Cortex of kidney (tissue), 1 donor: Measurements from ENCODE around the gene CLCN1.

Experiments used
- DNase-seq: peaks from one replicate; lab custom pipeline; 2025; lab: John Stamatoyannopoulos, UW

Gene CLCN1

DNA sequence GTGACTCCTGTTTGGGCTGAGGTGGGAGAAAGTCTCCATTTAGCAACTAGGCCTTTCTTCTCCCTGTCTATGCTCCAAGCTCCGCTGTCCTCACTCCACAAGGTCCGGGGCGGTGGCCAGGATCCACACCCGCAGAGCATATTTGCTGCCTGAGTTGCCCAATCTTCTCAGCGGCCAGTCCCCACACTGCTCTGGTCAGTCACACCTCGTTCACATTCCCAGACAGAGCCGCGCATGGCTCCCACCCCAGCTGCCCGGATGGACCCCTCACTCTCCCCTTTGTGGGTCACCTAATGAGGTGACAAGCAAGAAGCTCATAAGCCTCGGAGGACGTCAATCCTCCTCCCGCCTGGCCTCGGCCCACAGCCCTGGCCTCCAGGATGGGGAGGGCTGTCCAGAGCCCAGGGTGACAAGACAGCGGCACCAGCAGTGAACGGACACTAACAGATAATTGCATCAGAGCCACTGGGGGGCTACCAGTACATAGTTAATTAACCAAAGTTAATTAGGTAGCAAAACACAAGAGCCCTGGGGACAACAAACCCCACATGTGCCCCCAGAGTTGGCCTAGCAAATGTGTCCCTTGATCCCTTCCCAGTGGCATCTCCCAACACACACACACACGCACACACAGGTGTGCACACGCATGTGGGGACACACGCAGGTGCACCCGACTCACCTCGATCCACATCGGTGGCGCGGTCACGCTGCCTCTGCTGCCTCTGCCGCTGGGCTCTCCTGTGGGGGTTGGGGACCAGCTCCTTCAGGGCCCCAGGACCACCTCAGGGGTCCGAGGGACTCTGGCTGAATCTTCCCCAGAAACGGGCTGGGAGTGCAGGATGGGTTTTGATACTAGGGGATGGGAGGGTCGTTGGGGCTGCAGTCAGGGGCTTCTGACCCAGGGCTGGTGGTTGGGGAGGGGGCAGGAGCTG, 81.0 kb downstream of the CLCN1 start:
- DNase-seq, result no peak

DNA sequence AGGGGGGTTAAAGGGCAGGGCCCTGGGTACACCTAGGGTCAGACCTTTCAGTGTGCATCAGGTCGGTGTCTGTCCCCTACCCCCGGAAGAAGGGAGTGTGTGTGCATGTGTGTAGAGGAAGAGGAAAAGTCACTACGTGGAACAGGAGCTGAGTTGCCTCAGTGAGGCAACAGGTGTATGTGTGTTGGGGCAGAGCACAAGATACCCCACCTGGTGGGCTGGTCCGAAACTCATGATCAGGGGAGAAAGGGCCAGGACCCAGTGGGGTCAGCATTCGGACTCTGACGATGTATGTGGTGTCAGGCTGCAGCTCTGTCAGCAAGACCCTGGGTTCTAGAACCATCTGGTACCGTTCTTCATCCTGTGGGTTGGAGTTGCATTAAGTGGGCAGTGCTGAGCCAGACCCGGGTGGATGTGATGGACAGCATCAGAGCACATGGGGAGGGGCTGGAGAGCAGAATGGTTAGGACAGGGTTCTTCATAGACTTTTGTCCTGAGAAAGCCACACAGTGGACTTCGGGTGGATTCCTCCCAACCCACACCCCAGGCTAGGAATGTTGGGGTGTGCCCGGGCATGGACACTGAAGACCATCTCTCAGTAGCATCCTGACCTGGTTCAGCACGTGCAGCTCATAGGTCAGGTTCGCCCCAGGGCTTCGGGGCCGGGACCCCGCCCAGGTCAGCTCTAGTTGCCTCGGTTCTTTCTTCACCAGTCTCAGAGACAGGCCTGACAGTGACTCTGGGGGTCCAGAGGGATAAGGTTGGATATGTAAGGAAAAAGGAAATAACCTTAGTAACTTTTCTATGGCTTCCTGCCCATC, 82.0 kb downstream of the CLCN1 start:
- DNase-seq, result no peak

DNA sequence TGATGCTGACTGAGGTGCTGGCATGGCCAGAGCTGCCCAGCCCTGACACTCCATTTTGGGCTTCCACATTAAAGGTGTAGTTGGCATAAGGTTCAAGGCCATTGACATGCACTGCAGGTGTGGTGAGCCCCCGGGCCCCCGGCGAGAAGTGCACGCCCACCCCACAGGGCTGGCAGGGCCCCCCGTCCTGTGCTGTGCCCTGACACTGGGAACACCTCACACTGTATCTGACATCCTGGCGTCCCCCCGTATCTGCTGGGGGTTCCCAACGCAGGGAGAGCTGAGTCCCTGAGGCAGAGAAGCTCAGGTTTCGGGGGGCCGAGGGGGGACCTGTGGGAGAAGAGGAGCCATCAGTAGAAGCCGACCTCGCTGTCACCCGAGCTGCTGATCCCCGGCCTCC, 82.7 kb downstream of the CLCN1 start:
- DNase-seq, result no peak

DNA sequence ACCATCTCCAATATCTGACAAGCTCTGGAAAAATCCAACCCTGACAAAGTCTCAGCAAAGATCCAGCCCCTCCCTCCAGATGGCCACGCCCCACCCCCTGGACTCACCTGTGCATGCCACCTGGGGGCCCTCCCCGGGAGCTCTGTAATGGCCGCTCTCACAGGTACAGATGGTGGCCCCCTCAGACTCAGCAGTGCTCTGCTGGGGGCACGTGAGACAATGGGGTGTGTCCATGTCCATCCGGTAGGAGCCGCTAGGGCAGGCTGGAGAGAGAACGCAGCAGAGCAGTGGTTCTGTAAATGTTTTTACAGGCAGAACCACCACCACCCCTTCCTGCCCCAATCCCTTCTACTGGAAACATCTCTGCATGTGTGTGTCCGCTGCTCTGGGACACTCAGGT, 83.2 kb downstream of the CLCN1 start:
- DNase-seq, result no peak

DNA sequence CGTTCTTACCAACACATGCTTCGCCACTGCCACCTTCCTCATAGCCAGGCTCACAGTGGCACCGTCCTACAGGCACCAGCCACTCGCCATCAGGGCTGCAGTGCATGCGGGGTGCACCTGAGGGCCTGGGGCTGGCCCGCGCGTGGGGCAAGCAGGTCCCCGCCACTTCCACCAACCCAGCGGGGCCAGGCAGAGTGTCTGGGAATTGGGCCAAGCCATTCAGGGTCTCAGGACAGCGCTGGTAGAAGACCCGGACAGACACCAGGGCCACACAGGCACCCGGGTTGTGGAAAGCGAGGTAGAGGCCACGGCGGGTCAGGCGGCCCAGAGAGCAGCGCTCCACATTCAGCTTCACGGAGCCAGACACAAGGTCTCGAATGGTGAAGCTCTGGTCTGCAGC, 83.7 kb downstream of the CLCN1 start:
- no peak for DNase-seq

DNA sequence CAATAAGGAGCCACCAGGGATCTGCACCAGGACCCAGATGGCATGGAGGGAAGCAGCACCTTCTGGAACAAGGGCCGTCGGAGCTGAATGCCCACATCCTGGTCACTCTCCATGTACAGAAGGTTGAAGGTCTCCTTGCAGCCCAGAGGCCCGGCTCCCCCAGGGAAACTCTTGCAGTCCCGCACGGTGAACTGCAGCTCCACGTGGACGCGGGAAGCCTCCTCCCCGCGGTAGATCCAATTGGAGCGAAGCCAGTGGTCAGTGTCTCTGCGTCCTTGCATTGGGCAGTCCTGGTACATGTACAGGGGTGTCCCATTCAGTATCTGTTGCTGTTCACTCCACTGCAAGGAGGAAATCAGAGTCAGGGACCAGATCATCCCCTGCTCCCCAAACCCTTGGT, 85.4 kb downstream of the CLCN1 start:
- no peak for DNase-seq
